ENCODE measurements around the gene GPATCH3. TPM values are rescaled to one million over a fixed set of nuclear protein-coding genes. Genes with fewer than 3 reads are reported as not detected.

The GPATCH3 gene
- total and polyA plus RNA-seq, 2 of the 4 experiments (the other 2 are of a cell fraction): 5.2 to 8.0 TPM

DNA sequence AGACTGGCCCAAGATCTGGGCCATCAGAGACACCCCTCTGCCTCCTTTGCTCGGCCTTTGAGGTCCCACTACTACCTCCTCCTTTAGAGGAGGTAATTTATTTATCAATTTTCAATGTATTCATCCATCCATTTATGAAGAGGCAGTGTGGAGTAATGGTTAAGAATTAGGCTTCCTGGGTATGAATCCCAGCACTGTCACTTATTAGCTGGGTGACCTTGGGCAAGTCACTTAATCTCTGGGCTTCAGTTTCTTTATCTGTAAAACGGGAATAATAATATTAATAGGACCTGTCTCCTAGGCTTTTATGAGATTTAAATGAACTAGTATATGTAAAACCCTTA lies 11.9 kb upstream of the GPATCH3 start:
- Histone ChIP-seq H4K91ac (ENCODE audit: insufficient read depth, low read depth, low read length) (no peak overlapping the region), H3K4me1 (ENCODE audit: control insufficient read depth, insufficient read depth, low read length) (no peaks in the 10 kb centered on the region), H3K18ac (ENCODE audit: low read depth, low read length) (no peak overlapping the region), H4K5ac (ENCODE audit: low read depth, low read length) (no peak overlapping the region), H4K8ac (ENCODE audit: low read depth in 2 of 2, low read length in 2 of 2) (no peak overlapping the region), H3K4me2 (ENCODE audit: low read depth, low read length) (no peak overlapping the region), H3K4me3 (ENCODE audit: insufficient read depth, low read depth, low read length) (no peak overlapping the region), H2BK15ac (ENCODE audit: low read depth, low read length) (no peak overlapping the region), H3K14ac (replicated peaks; ENCODE audit: low read depth, low read length) (no peak overlapping the region), H2BK20ac (ENCODE audit: low read depth, low read length) (no peak overlapping the region), H3K9ac (ENCODE audit: low read depth, low read length) (no peak overlapping the region), H3K23ac (ENCODE audit: low read depth, low read length) (no peak overlapping the region), H3K9me3 (ENCODE audit: control insufficient read depth, insufficient read depth, low read length) (no peaks in the 10 kb centered on the region), H4K20me1 (ENCODE audit: insufficient read depth, low read length) (no peaks in the 10 kb centered on the region), H2AK9ac (replicated peaks; ENCODE audit: low read depth, low read length, poor library complexity) (no peak overlapping the region), H3K36me3 (ENCODE audit: control insufficient read depth, insufficient read depth, low read length) (no peaks in the 10 kb centered on the region), H3K4ac (ENCODE audit: low read depth, low read length) (no peak overlapping the region), H3K27ac (ENCODE audit: insufficient read depth, low read length) (no peak overlapping the region), H2BK5ac (ENCODE audit: low read depth, low read length, poor library complexity, severe bottlenecking) (no peak overlapping the region), H3K79me1 (ENCODE audit: low read depth in 1 of 2, low read length in 2 of 2) (no peaks in the 10 kb centered on the region), H2AK5ac (ENCODE audit: low read depth, low read length) (no peak overlapping the region), H3K56ac (ENCODE audit: extremely low read depth, insufficient read depth, low read length) (no peak overlapping the region), H2BK120ac (ENCODE audit: low read depth, low read length) (no peak overlapping the region), H2AFZ (replicated peaks; ENCODE audit: low read length, poor library complexity) (no peak overlapping the region), H3K9me1 (ENCODE audit: insufficient read depth, low read length) (no peaks in the 10 kb centered on the region), H3K27me3 (ENCODE audit: control insufficient read depth, insufficient read depth, low read length) (peaks cover 20% of the 10 kb centered on the region)
- ChIA-PET CTCF (no interaction called here), POLR2A (ENCODE audit: unreplicated experiment) (no interaction called here)
- in situ Hi-C loops (cut with MboI; ENCODE audit: low sequenced_read_pairs): no loop called here
- no peak for TF ChIP-seq MAFK (IDR thresholded peaks at IDR 0.05; ENCODE audit: low read depth, low read length)
- no peak for TF ChIP-seq RAD21 (IDR thresholded peaks at IDR 0.05; ENCODE audit: low read length)
- TF ChIP-seq BHLHE40 (IDR thresholded peaks at IDR 0.05; ENCODE audit: low read depth, low read length): no peak
- TF ChIP-seq FOS (IDR thresholded peaks at IDR 0.05; ENCODE audit: low read depth, low read length): no peak
- TF ChIP-seq MXI1 (IDR thresholded peaks at IDR 0.05; ENCODE audit: borderline replicate concordance, low read depth, low read length): no peak
- ATAC-seq (ENCODE audit: low read depth) (no peak), DNase-seq (no peak)
- intact Hi-C loops (cut with micrococcal nuclease): no loop called here
- dilution Hi-C loops (cut with HindIII; ENCODE audit: low sequenced_read_pairs, unreplicated experiment): no loop called here
- BruUV-seq (replicated peaks): no TSS peak
- no CpG with 5 or more reads among the region's 2 CpGs for WGBS, 2 experiments (ENCODE audit: extremely low coverage in 2 of 2, insufficient read length in 1 of 2)

Data from IMR-90 (cell line).